Measurements from ENCODE around the gene ZNF362. TPM values are rescaled to one million over a fixed set of nuclear protein-coding genes. Genes with fewer than 3 reads are reported as not detected.

ZNF362 gene
- total and polyA plus RNA-seq, 2 experiments from 2014 or later: 11.0 to 12.9 TPM

DNA sequence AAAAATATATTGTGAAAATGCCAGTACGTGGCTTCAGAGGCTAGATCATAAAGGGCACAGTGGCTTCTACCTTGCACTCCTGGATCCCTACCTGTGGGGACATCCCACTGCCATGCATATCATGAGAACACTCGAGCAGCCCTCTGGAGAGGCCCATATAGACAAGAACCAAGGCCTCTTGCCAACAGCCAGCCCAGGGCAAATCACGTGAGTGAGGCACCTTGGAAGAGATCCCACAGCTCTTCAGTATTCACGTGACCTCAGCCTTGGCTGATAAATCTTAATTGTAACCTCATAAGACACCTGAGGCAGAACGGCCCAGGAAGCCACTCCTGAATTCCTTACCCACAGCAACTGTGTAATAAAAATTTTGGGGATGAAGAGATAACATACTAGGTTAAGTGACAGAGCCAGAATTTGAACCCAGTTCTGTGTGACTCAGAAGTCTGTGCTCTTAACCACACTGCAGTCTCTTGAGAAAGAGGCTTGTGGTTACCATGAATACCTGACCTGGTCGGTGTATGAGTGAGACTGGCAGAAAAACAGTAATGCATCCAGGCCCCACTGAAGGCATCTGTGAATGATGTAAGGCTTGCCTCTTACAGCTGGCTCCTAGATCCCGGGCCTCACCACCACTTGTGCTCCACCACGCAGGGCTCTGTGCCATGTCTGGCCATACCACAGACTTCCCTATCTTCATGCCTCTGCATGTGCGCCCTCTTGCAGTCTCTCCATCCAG lies 71.5 kb downstream of the ZNF362 start:
- Histone ChIP-seq H3K27me3 (ENCODE audit: insufficient read depth) (no peaks in the 10 kb centered on the region), H3K27ac (ENCODE audit: low read depth) (no peak overlapping the region), H4K20me1 (replicated peaks; ENCODE audit: insufficient read depth) (no peaks in the 10 kb centered on the region; the same call in 1 of the 2 replicates), H3K4me1 (ENCODE audit: insufficient read depth) (no peaks in the 10 kb centered on the region), H3K4me3 (no peak overlapping the region), H2AFZ (no peak overlapping the region), H3K9me2 (ENCODE audit: insufficient read depth) (no peaks in the 10 kb centered on the region), H3K36me3 (ENCODE audit: insufficient read depth) (no peaks in the 10 kb centered on the region), H3K4me2 (no peak overlapping the region), H3F3A (replicated peaks; ENCODE audit: low read depth) (no peaks in the 10 kb centered on the region), H3K79me2 (replicated peaks; ENCODE audit: insufficient read depth) (no peaks in the 10 kb centered on the region)
- Mint-ChIP-seq H3K27ac (no peak overlapping the region), H3K27me3 (ENCODE audit: insufficient read depth, low read depth, poor library complexity) (peaks cover 13% of the 10 kb centered on the region), H3K4me1 (peaks cover 5% of the 10 kb centered on the region; the same call in 1 of the 3 replicates), H3K4me3 (no peak overlapping the region), H3K36me3 (ENCODE audit: low read depth) (peaks cover 10% of the 10 kb centered on the region; the same call in 2 of the 3 replicates), H3K9me3 (no peaks in the 10 kb centered on the region)
- DNase-seq (ENCODE audit: low spot score) (no peak), ATAC-seq (no peak)
- TF ChIP-seq POLR2AphosphoS5 (IDR thresholded peaks at IDR 0.05; ENCODE audit: low read depth) (no peak), CREB1 (CRISPR knock-in tag; IDR thresholded peaks at IDR 0.05; ENCODE audit: low read depth) (no peak), EZH2phosphoT487 (IDR thresholded peaks at IDR 0.05; ENCODE audit: unreplicated experiment) (no peak), JUNB (IDR thresholded peaks at IDR 0.05; ENCODE audit: unreplicated experiment) (no peak), STAT1 (IDR thresholded peaks at IDR 0.05; ENCODE audit: unreplicated experiment) (no peak), ZNF331 (CRISPR knock-in tag; IDR thresholded peaks at IDR 0.05; ENCODE audit: low read depth) (no peak), ZNF114 (CRISPR knock-in tag; IDR thresholded peaks at IDR 0.05) (no peak), EZH2 (IDR thresholded peaks at IDR 0.05; ENCODE audit: low read depth, unreplicated experiment) (no peak), NANOG (IDR thresholded peaks at IDR 0.05; ENCODE audit: borderline replicate concordance) (no peak)
- TF ChIP-seq, protein P1, sequence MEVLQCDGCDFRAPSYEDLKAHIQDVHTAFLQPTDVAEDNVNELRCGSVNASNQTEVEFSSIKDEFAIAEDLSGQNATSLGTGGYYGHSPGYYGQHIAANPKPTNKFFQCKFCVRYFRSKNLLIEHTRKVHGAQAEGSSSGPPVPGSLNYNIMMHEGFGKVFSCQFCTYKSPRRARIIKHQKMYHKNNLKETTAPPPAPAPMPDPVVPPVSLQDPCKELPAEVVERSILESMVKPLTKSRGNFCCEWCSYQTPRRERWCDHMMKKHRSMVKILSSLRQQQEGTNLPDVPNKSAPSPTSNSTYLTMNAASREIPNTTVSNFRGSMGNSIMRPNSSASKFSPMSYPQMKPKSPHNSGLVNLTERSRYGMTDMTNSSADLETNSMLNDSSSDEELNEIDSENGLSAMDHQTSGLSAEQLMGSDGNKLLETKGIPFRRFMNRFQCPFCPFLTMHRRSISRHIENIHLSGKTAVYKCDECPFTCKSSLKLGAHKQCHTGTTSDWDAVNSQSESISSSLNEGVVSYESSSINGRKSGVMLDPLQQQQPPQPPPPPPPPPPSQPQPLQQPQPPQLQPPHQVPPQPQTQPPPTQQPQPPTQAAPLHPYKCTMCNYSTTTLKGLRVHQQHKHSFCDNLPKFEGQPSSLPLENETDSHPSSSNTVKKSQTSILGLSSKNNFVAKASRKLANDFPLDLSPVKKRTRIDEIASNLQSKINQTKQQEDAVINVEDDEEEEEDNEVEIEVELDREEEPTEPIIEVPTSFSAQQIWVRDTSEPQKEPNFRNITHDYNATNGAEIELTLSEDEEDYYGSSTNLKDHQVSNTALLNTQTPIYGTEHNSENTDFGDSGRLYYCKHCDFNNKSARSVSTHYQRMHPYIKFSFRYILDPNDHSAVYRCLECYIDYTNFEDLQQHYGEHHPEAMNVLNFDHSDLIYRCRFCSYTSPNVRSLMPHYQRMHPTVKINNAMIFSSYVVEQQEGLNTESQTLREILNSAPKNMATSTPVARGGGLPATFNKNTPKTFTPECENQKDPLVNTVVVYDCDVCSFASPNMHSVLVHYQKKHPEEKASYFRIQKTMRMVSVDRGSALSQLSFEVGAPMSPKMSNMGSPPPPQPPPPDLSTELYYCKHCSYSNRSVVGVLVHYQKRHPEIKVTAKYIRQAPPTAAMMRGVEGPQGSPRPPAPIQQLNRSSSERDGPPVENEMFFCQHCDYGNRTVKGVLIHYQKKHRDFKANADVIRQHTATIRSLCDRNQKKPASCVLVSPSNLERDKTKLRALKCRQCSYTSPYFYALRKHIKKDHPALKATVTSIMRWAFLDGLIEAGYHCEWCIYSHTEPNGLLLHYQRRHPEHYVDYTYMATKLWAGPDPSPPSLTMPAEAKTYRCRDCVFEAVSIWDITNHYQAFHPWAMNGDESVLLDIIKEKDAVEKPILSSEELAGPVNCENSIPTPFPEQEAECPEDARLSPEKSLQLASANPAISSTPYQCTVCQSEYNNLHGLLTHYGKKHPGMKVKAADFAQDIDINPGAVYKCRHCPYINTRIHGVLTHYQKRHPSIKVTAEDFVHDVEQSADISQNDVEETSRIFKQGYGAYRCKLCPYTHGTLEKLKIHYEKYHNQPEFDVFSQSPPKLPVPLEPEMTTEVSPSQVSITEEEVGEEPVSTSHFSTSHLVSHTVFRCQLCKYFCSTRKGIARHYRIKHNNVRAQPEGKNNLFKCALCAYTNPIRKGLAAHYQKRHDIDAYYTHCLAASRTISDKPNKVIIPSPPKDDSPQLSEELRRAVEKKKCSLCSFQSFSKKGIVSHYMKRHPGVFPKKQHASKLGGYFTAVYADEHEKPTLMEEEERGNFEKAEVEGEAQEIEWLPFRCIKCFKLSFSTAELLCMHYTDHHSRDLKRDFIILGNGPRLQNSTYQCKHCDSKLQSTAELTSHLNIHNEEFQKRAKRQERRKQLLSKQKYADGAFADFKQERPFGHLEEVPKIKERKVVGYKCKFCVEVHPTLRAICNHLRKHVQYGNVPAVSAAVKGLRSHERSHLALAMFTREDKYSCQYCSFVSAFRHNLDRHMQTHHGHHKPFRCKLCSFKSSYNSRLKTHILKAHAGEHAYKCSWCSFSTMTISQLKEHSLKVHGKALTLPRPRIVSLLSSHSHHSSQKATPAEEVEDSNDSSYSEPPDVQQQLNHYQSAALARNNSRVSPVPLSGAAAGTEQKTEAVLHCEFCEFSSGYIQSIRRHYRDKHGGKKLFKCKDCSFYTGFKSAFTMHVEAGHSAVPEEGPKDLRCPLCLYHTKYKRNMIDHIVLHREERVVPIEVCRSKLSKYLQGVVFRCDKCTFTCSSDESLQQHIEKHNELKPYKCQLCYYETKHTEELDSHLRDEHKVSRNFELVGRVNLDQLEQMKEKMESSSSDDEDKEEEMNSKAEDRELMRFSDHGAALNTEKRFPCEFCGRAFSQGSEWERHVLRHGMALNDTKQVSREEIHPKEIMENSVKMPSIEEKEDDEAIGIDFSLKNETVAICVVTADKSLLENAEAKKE (CRISPR knock-in tag; IDR thresholded peaks at IDR 0.05): no peak
- TF ChIP-seq, protein P2, sequence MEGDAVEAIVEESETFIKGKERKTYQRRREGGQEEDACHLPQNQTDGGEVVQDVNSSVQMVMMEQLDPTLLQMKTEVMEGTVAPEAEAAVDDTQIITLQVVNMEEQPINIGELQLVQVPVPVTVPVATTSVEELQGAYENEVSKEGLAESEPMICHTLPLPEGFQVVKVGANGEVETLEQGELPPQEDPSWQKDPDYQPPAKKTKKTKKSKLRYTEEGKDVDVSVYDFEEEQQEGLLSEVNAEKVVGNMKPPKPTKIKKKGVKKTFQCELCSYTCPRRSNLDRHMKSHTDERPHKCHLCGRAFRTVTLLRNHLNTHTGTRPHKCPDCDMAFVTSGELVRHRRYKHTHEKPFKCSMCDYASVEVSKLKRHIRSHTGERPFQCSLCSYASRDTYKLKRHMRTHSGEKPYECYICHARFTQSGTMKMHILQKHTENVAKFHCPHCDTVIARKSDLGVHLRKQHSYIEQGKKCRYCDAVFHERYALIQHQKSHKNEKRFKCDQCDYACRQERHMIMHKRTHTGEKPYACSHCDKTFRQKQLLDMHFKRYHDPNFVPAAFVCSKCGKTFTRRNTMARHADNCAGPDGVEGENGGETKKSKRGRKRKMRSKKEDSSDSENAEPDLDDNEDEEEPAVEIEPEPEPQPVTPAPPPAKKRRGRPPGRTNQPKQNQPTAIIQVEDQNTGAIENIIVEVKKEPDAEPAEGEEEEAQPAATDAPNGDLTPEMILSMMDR (conservative IDR thresholded peaks at IDR 0.05; ENCODE audit: low read depth in 2 of 2): no peak
- TF ChIP-seq, protein P3, sequence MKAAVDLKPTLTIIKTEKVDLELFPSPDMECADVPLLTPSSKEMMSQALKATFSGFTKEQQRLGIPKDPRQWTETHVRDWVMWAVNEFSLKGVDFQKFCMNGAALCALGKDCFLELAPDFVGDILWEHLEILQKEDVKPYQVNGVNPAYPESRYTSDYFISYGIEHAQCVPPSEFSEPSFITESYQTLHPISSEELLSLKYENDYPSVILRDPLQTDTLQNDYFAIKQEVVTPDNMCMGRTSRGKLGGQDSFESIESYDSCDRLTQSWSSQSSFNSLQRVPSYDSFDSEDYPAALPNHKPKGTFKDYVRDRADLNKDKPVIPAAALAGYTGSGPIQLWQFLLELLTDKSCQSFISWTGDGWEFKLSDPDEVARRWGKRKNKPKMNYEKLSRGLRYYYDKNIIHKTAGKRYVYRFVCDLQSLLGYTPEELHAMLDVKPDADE (IDR thresholded peaks at IDR 0.05): no peak
- TF ChIP-seq, protein P4, sequence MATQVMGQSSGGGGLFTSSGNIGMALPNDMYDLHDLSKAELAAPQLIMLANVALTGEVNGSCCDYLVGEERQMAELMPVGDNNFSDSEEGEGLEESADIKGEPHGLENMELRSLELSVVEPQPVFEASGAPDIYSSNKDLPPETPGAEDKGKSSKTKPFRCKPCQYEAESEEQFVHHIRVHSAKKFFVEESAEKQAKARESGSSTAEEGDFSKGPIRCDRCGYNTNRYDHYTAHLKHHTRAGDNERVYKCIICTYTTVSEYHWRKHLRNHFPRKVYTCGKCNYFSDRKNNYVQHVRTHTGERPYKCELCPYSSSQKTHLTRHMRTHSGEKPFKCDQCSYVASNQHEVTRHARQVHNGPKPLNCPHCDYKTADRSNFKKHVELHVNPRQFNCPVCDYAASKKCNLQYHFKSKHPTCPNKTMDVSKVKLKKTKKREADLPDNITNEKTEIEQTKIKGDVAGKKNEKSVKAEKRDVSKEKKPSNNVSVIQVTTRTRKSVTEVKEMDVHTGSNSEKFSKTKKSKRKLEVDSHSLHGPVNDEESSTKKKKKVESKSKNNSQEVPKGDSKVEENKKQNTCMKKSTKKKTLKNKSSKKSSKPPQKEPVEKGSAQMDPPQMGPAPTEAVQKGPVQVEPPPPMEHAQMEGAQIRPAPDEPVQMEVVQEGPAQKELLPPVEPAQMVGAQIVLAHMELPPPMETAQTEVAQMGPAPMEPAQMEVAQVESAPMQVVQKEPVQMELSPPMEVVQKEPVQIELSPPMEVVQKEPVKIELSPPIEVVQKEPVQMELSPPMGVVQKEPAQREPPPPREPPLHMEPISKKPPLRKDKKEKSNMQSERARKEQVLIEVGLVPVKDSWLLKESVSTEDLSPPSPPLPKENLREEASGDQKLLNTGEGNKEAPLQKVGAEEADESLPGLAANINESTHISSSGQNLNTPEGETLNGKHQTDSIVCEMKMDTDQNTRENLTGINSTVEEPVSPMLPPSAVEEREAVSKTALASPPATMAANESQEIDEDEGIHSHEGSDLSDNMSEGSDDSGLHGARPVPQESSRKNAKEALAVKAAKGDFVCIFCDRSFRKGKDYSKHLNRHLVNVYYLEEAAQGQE (IDR thresholded peaks at IDR 0.05; ENCODE audit: unreplicated experiment): no peak
